GM12891 (cell line): ENCODE measurements around the gene DLGAP1.

Experiments
- POLR2AphosphoS5 ChIP-seq: IDR thresholded peaks from 2 replicates; pipeline ENCODE4 v1.6.1; 2011; ENCODE audit warnings: low read depth, low read length, control low read depth
- SPI1 ChIP-seq: IDR thresholded peaks from 2 replicates; pipeline ENCODE4 v1.6.1; 2011; ENCODE audit warnings: low read depth, low read length, control low read depth

GRCh38 chr18:3803350-3803749 lies 651.8 kb downstream of the DLGAP1 start:
- no peak for TF ChIP-seq SPI1
- TF ChIP-seq POLR2AphosphoS5: no peak
